Measurements from ENCODE around the gene CAMK4. TPM values are rescaled to one million over a fixed set of nuclear protein-coding genes. Genes with fewer than 3 reads are reported as not detected.
"Not testable (repeated sequence)": the region's sequence is repeated elsewhere in the genome, so short reads cannot be mapped to it uniquely, and the experiment has no call there.

CAMK4 gene
- total RNA-seq, 2 donors from 2014 or later, result 36.0 to 37.0 TPM

DNA sequence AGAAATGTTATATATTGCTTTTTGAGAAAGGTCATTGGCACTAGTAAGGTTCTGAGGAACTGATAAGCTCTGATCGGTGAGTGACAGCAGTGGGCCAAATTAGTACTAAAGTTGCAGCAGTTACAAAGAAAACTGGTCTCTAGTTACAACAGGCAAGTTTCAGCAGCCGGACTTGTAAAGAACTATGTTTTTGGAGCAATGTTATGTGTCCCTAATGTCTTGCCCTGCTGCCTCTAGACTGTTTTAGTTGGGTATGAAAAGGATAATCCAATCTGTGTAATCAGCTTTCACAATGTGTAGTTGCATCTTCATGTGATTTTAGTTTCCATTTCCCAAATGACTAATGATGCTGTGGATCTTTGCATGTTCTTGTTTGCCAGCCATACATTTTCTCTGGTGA, 113.5 kb downstream of the CAMK4 start:
- Mint-ChIP-seq H3K9me3 (no peaks in the 10 kb centered on the region), H3K27me3 (no peaks in the 10 kb centered on the region), H3K4me1 (peaks cover 54% of the 10 kb centered on the region), H3K4me3 (peak overlapping the region; percentile 62), H3K27ac (peak overlapping the region; percentile 90), H3K36me3 (ENCODE audit: low read depth) (no peaks in the 10 kb centered on the region)
- peak; percentile 88 for ATAC-seq (replicated peaks)

DNA sequence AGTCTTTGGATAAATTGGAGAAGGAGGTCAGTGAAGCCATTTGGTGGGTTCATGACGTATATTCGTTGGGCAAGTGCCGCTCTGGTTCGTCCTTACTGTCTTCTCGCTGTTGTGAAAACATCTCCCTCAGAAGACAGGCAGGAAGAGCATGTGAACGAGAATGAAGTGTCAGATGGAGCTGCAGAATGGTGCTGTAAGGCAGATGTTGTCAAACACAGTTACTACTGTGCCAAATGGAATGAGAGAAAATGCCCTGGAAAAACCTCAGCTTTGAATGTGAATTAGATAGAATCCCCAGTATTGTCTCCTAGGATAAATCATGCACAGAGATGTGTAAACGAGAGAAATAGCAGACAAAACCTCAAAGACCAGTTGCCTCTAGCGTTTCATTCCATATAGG, 121.5 kb downstream of the CAMK4 start:
- peaks cover 22% of the 10 kb centered on the region for H3K4me1 Mint-ChIP-seq
- no peaks in the 10 kb centered on the region for H3K27me3 Mint-ChIP-seq
- peaks cover 65% of the 10 kb centered on the region for H3K36me3 Mint-ChIP-seq (ENCODE audit: low read depth)
- no peak overlapping the region for H3K4me3 Mint-ChIP-seq
- no peak for ATAC-seq (replicated peaks)
- no peaks in the 10 kb centered on the region for H3K9me3 Mint-ChIP-seq
- no peak overlapping the region for H3K27ac Mint-ChIP-seq

GRCh38 chr5:111347021-111347420, 122.8 kb downstream of the CAMK4 start:
- Mint-ChIP-seq H3K27ac (no peak overlapping the region), H3K9me3 (no peaks in the 10 kb centered on the region), H3K4me1 (peaks cover 12% of the 10 kb centered on the region), H3K36me3 (ENCODE audit: low read depth) (peaks cover 76% of the 10 kb centered on the region), H3K4me3 (no peak overlapping the region), H3K27me3 (no peaks in the 10 kb centered on the region)
- no peak for ATAC-seq (replicated peaks)

DNA sequence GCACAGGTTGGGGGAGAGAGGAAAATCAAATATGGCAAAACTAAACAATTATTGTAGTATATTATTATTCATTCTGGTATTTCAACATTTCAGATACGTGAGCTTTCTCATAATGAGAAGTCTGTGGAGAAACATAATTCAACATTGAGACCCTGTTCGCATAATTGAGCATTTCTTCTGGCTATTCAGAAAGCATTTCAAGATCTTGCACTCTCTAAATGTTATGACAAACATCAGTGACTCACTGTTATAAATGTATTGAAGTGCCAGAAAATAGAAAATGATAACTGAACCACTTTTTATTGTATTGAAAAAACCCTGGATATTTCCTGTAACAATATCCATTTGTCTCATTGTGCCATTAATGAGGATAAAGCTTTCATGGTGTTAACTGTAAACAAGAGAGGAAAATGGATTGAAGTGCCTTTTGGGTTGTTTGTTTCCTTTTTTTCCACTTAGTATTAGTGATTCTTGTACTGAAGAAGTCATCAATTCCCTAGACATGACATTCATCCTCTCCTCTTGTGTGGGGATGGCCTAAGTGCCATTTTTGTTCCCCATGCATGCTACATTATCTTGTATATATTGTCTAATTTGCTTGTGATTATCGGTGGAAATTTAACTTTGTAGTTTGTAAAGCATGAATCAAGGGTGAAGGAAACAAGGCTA, 124.6 kb downstream of the CAMK4 start:
- H3K9me3 Mint-ChIP-seq, result no peaks in the 10 kb centered on the region
- H3K27ac Mint-ChIP-seq, result peak overlapping the region; percentile 52
- H3K27me3 Mint-ChIP-seq, result no peaks in the 10 kb centered on the region
- no peak for ATAC-seq (replicated peaks)
- peaks cover 86% of the 10 kb centered on the region for H3K36me3 Mint-ChIP-seq (ENCODE audit: low read depth)
- no peak overlapping the region for H3K4me3 Mint-ChIP-seq
- peaks cover 7% of the 10 kb centered on the region for H3K4me1 Mint-ChIP-seq

DNA sequence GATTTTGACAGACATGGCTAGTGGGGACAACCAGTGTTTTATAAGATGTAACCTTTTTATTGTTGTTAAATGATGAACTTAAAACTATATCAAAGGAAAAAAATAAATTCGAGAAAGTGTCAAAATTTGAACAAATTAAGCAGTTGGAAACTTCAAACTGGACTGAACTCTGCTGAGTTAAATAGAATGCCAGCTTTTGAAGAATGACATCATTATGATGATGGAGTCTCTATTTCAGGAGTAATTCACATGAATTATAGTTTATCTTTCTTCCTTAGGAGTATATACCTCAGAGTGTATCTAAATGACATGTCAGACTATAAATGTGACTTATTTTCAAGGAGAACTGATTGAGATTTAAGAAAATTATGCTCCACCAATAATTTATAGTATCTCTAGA, 125.2 kb downstream of the CAMK4 start:
- Mint-ChIP-seq H3K36me3 (ENCODE audit: low read depth) (peaks cover 85% of the 10 kb centered on the region), H3K4me3 (no peak overlapping the region), H3K27me3 (no peaks in the 10 kb centered on the region), H3K4me1 (peaks cover 11% of the 10 kb centered on the region), H3K9me3 (no peaks in the 10 kb centered on the region), H3K27ac (peak overlapping the region; percentile 52)
- no peak for ATAC-seq (replicated peaks)

GRCh38 chr5:111353035-111353434, 128.9 kb downstream of the CAMK4 start:
- H3K27me3 Mint-ChIP-seq, result no peaks in the 10 kb centered on the region
- H3K36me3 Mint-ChIP-seq (ENCODE audit: low read depth), result peaks cover 54% of the 10 kb centered on the region
- no peak overlapping the region for H3K27ac Mint-ChIP-seq
- H3K4me3 Mint-ChIP-seq, result no peak overlapping the region
- peaks cover 11% of the 10 kb centered on the region for H3K4me1 Mint-ChIP-seq
- ATAC-seq (replicated peaks), result no peak
- H3K9me3 Mint-ChIP-seq, result no peaks in the 10 kb centered on the region

GRCh38 chr5:111358726-111359125, 134.5 kb downstream of the CAMK4 start:
- H3K9me3 Mint-ChIP-seq; ATAC-seq (replicated peaks); H3K4me3 Mint-ChIP-seq; H3K27me3 Mint-ChIP-seq; H3K27ac Mint-ChIP-seq: not testable (repeated sequence)
- Mint-ChIP-seq H3K4me1 (peaks cover 11% of the 10 kb centered on the region), H3K36me3 (ENCODE audit: low read depth) (peaks cover 30% of the 10 kb centered on the region)

DNA sequence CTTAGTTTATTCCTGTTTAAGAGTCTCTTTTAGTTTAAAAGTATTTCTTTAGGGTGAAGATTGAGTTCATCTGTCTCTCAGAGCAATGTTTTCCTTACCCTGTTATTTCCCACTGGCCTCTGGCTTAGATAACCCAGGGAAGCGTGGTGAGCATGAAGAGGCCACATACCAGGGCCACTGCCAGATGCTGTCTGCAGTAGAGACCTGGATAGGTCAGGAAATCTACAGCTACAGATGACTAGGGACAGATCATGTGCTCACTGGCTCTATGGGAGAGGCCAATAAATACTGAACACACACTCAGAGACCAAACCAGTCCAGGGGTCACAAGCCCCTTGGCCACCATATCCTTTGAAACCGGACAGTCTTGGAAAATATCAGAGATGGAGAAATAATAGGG, 136.0 kb downstream of the CAMK4 start:
- Mint-ChIP-seq H3K27ac (peak overlapping the region; percentile 1), H3K27me3 (no peaks in the 10 kb centered on the region), H3K4me1 (peaks cover 16% of the 10 kb centered on the region), H3K9me3 (peaks cover 6% of the 10 kb centered on the region), H3K36me3 (ENCODE audit: low read depth) (peaks cover 33% of the 10 kb centered on the region), H3K4me3 (no peak overlapping the region)
- ATAC-seq (replicated peaks), result no peak

DNA sequence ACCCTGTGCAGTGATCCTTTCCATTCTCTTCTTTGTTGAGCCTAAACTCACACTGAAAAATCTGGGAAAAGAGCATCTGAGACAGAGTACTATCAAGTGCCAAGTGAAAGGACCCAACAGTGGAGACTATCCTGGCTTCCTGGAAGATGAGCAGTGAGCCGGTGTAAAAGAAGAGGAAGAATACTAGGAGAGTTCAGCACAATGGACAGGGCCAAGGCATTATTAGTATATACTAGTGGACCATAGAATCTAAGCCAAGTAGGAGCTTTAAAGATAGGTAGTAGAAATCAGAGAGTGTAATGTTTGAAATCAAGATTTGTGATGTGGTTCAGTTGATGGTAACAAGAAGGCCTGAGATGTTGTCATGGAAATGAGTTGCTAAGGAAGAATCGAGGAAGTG, 140.8 kb downstream of the CAMK4 start:
- no peak overlapping the region for H3K27ac Mint-ChIP-seq

GRCh38 chr5:111366388-111366787, 142.2 kb downstream of the CAMK4 start:
- Mint-ChIP-seq H3K36me3 (ENCODE audit: low read depth) (peaks cover 30% of the 10 kb centered on the region), H3K4me1 (peaks cover 25% of the 10 kb centered on the region), H3K27me3 (no peaks in the 10 kb centered on the region), H3K9me3 (peaks cover 6% of the 10 kb centered on the region), H3K27ac (no peak overlapping the region), H3K4me3 (no peak overlapping the region)
- no peak for ATAC-seq (replicated peaks)

More for the DNA sequence above, 140.8 kb downstream of the CAMK4 start:
- peaks cover 30% of the 10 kb centered on the region for H3K36me3 Mint-ChIP-seq (ENCODE audit: low read depth)
- no peak for ATAC-seq (replicated peaks)
- no peaks in the 10 kb centered on the region for H3K27me3 Mint-ChIP-seq
- H3K9me3 Mint-ChIP-seq, result peaks cover 6% of the 10 kb centered on the region
- no peak overlapping the region for H3K4me3 Mint-ChIP-seq
- H3K4me1 Mint-ChIP-seq, result peaks cover 19% of the 10 kb centered on the region

DNA sequence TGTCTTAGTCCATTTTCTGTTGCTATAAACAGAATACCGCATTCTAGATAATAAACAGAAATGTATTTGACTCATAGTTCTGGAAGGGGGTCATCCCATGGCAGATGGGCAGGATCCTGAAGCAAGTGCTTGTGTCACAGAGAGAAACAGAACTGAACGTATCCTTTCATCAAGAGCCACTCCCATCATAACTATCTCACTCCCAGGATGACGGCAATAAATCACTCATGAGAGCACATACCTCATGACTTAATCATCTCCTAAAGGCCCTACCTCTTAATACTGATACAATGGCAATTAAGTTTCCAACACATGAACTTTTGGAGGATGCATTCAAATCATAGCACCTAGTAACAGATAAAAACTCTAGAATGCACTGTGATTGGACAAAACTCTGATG, 142.9 kb downstream of the CAMK4 start:
- Mint-ChIP-seq H3K4me3 (no peak overlapping the region), H3K27me3 (no peaks in the 10 kb centered on the region), H3K36me3 (ENCODE audit: low read depth) (peaks cover 30% of the 10 kb centered on the region), H3K27ac (no peak overlapping the region), H3K4me1 (peaks cover 29% of the 10 kb centered on the region), H3K9me3 (peaks cover 6% of the 10 kb centered on the region)
- no peak for ATAC-seq (replicated peaks)

DNA sequence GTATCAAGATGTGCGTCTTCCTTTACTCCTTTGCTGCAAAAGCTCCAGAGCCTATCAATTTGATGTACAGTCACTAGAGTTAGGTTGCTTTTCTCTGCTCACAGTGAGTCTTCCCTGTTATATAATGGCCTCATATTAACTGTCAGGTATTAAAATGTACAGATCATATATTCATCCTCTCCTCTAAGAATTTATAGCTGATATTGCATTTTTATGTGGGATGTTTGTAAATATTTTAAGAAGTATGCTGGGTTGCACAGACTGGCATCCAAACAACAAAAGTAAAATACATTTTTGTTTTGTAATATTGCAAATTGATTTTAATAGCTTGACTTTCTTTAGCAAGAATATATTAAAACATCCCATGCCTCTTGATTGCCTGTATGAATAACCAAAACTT, 148.6 kb downstream of the CAMK4 start:
- H3K4me1 Mint-ChIP-seq, result peaks cover 13% of the 10 kb centered on the region
- H3K27me3 Mint-ChIP-seq, result no peaks in the 10 kb centered on the region
- no peak overlapping the region for H3K4me3 Mint-ChIP-seq
- peaks cover 41% of the 10 kb centered on the region for H3K36me3 Mint-ChIP-seq (ENCODE audit: low read depth)
- ATAC-seq (replicated peaks), result no peak
- H3K27ac Mint-ChIP-seq, result no peak overlapping the region
- no peaks in the 10 kb centered on the region for H3K9me3 Mint-ChIP-seq

DNA sequence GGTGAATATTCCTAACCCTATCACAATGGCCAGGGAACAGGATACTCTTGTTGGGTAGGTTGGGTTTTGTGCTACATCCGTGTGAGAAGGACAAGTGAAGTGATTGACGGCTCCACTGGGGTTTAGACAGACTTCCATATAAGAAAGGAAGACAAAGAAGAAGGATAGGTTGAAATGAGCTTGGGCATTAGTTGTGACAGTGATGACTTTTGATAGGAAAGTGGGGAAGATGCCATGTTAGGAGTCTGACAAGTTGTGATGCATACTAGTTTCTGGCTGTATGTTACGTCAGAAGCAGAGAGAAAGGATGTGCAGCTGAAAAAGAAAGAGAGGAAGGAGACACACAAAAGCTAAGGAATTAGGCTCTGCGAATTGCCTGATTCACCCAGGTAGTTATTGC, 150.2 kb downstream of the CAMK4 start:
- Mint-ChIP-seq H3K27me3 (no peaks in the 10 kb centered on the region), H3K4me3 (no peak overlapping the region), H3K9me3 (no peaks in the 10 kb centered on the region), H3K4me1 (peaks cover 13% of the 10 kb centered on the region), H3K36me3 (ENCODE audit: low read depth) (peaks cover 46% of the 10 kb centered on the region), H3K27ac (no peak overlapping the region)
- ATAC-seq (replicated peaks), result no peak

DNA sequence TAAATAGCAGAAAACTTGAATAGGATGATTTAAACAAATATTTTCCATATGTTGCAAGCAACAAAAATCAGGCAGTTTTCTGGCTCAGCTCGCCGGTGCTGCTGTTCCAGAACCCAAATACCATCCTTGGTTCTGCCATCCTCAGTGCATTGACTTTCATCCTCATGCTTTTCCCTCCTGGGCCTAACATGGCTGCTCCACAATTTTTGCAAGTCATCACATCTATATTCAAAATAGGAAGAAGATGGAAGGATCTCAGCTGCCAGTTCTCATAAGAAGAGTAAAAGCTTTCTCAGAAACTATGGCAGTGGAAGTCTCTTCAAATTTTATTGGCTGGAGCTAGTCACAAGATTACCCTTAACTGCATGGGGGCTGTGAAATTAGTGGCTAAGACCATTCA, 151.5 kb downstream of the CAMK4 start:
- H3K4me3 Mint-ChIP-seq, result no peak overlapping the region
- ATAC-seq (replicated peaks), result no peak
- no peaks in the 10 kb centered on the region for H3K9me3 Mint-ChIP-seq
- no peaks in the 10 kb centered on the region for H3K27me3 Mint-ChIP-seq
- no peak overlapping the region for H3K27ac Mint-ChIP-seq
- peaks cover 13% of the 10 kb centered on the region for H3K4me1 Mint-ChIP-seq
- H3K36me3 Mint-ChIP-seq (ENCODE audit: low read depth), result peaks cover 52% of the 10 kb centered on the region

- H3K36me3 Mint-ChIP-seq (ENCODE audit: low read depth), result peaks cover 69% of the 10 kb centered on the region
- no peak overlapping the region for H3K4me3 Mint-ChIP-seq
- H3K9me3 Mint-ChIP-seq, result no peaks in the 10 kb centered on the region
- H3K27me3 Mint-ChIP-seq, result no peaks in the 10 kb centered on the region
- H3K27ac Mint-ChIP-seq, result no peak overlapping the region
- H3K4me1 Mint-ChIP-seq, result peaks cover under 1% of the 10 kb centered on the region
- ATAC-seq (replicated peaks), result no peak
Observed at GRCh38 chr5:111377306-111377705, 153.1 kb downstream of the CAMK4 start.

GRCh38 chr5:111379391-111379816, 155.2 kb downstream of the CAMK4 start:
- H3K9me3 Mint-ChIP-seq, result no peaks in the 10 kb centered on the region
- no peak overlapping the region for H3K27ac Mint-ChIP-seq
- ATAC-seq (replicated peaks), result no peak
- H3K27me3 Mint-ChIP-seq, result no peaks in the 10 kb centered on the region
- H3K4me3 Mint-ChIP-seq, result no peak overlapping the region
- H3K4me1 Mint-ChIP-seq, result no peaks in the 10 kb centered on the region
- peaks cover 66% of the 10 kb centered on the region for H3K36me3 Mint-ChIP-seq (ENCODE audit: low read depth)
